Adipocyte (in vitro differentiated cells): ENCODE data around the gene HEPHL1.
"Not testable (repeated sequence)": the region's sequence is repeated elsewhere in the genome, so short reads cannot be mapped to it uniquely, and the experiment has no call there.

Experiments
- DNase-seq: peaks from one replicate; pipeline ENCODE4 v3.0.0-alpha.2; 2015; ENCODE audit warnings: low read depth
- H3K27me3 ChIP-seq: replicated peaks from 2 replicates; pipeline ENCODE4 v1.7.0; 2013; ENCODE audit warnings: mild to moderate bottlenecking, low read length, moderate library complexity; ENCODE audit not compliant: control insufficient read depth, insufficient read depth
- H3K36me3 ChIP-seq: 2 replicates; pipeline ENCODE4 v1.7.0; 2013; ENCODE audit warnings: low read length, mild to moderate bottlenecking, moderate library complexity; ENCODE audit not compliant: control insufficient read depth, insufficient read depth, severe bottlenecking
- H3K4me1 ChIP-seq: 2 replicates; pipeline ENCODE4 v1.7.0; 2013; ENCODE audit warnings: mild to moderate bottlenecking, low read length, moderate library complexity; ENCODE audit not compliant: control insufficient read depth, insufficient read depth
- H3K4me3 ChIP-seq: 2 replicates; pipeline ENCODE4 v1.7.0; 2013; ENCODE audit warnings: mild to moderate bottlenecking, low read length, moderate library complexity
- H3K9ac ChIP-seq: 2 replicates; pipeline ENCODE4 v1.7.0; 2013; ENCODE audit warnings: mild to moderate bottlenecking, low read length, moderate library complexity
- H3K9me3 ChIP-seq: 2 replicates; pipeline ENCODE4 v1.7.0; 2013; ENCODE audit warnings: mild to moderate bottlenecking, low read length, moderate library complexity; ENCODE audit not compliant: control insufficient read depth

The HEPHL1 gene

GRCh38 chr11:94153320-94153719 is 132.2 kb downstream of the HEPHL1 start:
- H3K36me3 ChIP-seq, result peaks cover 5% of the 10 kb centered on the region
- no peak for DNase-seq
- H3K4me1 ChIP-seq, result peaks cover 64% of the 10 kb centered on the region
- H3K9ac ChIP-seq, result no peak overlapping the region
- no peak overlapping the region for H3K4me3 ChIP-seq
- no peaks in the 10 kb centered on the region for H3K27me3 ChIP-seq
- no peaks in the 10 kb centered on the region for H3K9me3 ChIP-seq

- H3K9ac ChIP-seq, result no peak overlapping the region
- H3K9me3 ChIP-seq, result no peaks in the 10 kb centered on the region
- peaks cover 54% of the 10 kb centered on the region for H3K4me1 ChIP-seq
- H3K4me3 ChIP-seq, result no peak overlapping the region
- DNase-seq, result no peak
- H3K27me3 ChIP-seq, result no peaks in the 10 kb centered on the region
- H3K36me3 ChIP-seq, result peaks cover 5% of the 10 kb centered on the region
Measured at GRCh38 chr11:94154095-94154856, 133.1 kb downstream of the HEPHL1 start.

- H3K9me3 ChIP-seq, H3K27me3 ChIP-seq, DNase-seq: not testable (repeated sequence)
Measured at GRCh38 chr11:94157339-94157738, 136.2 kb downstream of the HEPHL1 start.

More at GRCh38 chr11:94157339-94157738, 136.2 kb downstream of the HEPHL1 start:
- H3K36me3 ChIP-seq, H3K9ac ChIP-seq, H3K4me3 ChIP-seq: not testable (repeated sequence)
- peaks cover 25% of the 10 kb centered on the region for H3K4me1 ChIP-seq
